ENCODE data around the gene ABCD3. TPM values are rescaled to one million over a fixed set of nuclear protein-coding genes. Genes with fewer than 3 reads are reported as not detected.
A peak's percentile ranks its signal among the peaks of the same experiment; 100 is the strongest.

ABCD3 gene
- polyA plus RNA-seq, 1 of the 3 experiments (the other 2 are of a cell fraction), result 6.5 TPM

- H2AFZ ChIP-seq (ENCODE audit: low read depth), result no peak overlapping the region
- H3K27ac ChIP-seq (ENCODE audit: low read depth in 2 of 2, low read length in 1 of 2), result no peak overlapping the region
- no peaks in the 10 kb centered on the region for H3K27me3 ChIP-seq (ENCODE audit: insufficient read depth)
- H3K4me3 ChIP-seq (ENCODE audit: low read depth in 2 of 2, low read length in 1 of 2), result no peak overlapping the region
- H3F3A ChIP-seq (replicated peaks; ENCODE audit: insufficient read depth), result peaks cover 10% of the 10 kb centered on the region
- H4K20me1 ChIP-seq (ENCODE audit: insufficient read depth), result no peaks in the 10 kb centered on the region
- no peak for DNase-seq
- H3K36me3 ChIP-seq (replicated peaks in 1 of 2; ENCODE audit: control insufficient read depth in 1 of 2, insufficient read depth in 2 of 2, low read length in 1 of 2), result peaks cover 0 to 6% of the 10 kb centered on the region in 2 experiments
- H3K79me2 ChIP-seq (ENCODE audit: insufficient read depth), result no peaks in the 10 kb centered on the region
- CTCF ChIA-PET, result interaction anchor here (0.8 to 3.0 kb wide), 4 partner anchors 10 to 267 kb away, joined by 3 to 25 read pairs (median 4); no protein-coding TSS in a partner anchor
- TF ChIP-seq FOXJ3 (CRISPR knock-in tag; IDR thresholded peaks at IDR 0.05) (no peak), NFIC (IDR thresholded peaks at IDR 0.05; ENCODE audit: borderline replicate concordance) (no peak), FOXM1 (IDR thresholded peaks at IDR 0.05; ENCODE audit: low read depth) (no peak), MXI1 (IDR thresholded peaks at IDR 0.05; ENCODE audit: low read depth, low read length) (no peak), FOSL2 (IDR thresholded peaks at IDR 0.05; ENCODE audit: borderline replicate concordance, low read depth) (peak; percentile 29; the same call in 1 of the 2 replicates), USF1 (IDR thresholded peaks at IDR 0.05; ENCODE audit: borderline replicate concordance, low read depth) (no peak), REST (IDR thresholded peaks at IDR 0.05; ENCODE audit: low read depth, low read length) (no peak), IRF3 (IDR thresholded peaks at IDR 0.05; ENCODE audit: low read depth, low read length) (no peak), GATA2 (CRISPR knock-in tag; IDR thresholded peaks at IDR 0.05) (no peak), CTCF (IDR thresholded peaks at IDR 0.05) (no peak), TCF12 (IDR thresholded peaks at IDR 0.05) (peak; percentile 36; the same call in 1 of the 2 replicates), ELF1 (IDR thresholded peaks at IDR 0.05) (no peak), PBX3 (IDR thresholded peaks at IDR 0.05) (peak; percentile 61)
- H3K9me3 ChIP-seq, result no peaks in the 10 kb centered on the region
- no peaks in the 10 kb centered on the region for H3K9me2 ChIP-seq
- no peak overlapping the region for H3K9ac ChIP-seq
- POLR2A ChIA-PET, result no interaction called here
- H3K4me1 ChIP-seq (ENCODE audit: control insufficient read depth in 1 of 2, insufficient read depth in 2 of 2, low read depth in 1 of 2, low read length in 1 of 2), result peaks cover 9 to 14% of the 10 kb centered on the region in 2 experiments; a peak in 3 of 4 replicates
- no peak overlapping the region for H3K4me2 ChIP-seq
- WGBS (ENCODE audit: low lambda C conversion rate), result 100% methylated on average over 1 of the region's 3 CpGs
Measured at GRCh38 chr1:94539496-94539895, 121.3 kb downstream of the ABCD3 start.
